Measurements from ENCODE around the gene MOSPD3. TPM values are rescaled to one million over a fixed set of nuclear protein-coding genes. Genes with fewer than 3 reads are reported as not detected.

Gene MOSPD3
- total and polyA plus RNA-seq, 2 of the 8 experiments (the other 6 are each of a cell fraction or from before 2014, with no cell fraction given) = 20.7 to 21.4 TPM

DNA sequence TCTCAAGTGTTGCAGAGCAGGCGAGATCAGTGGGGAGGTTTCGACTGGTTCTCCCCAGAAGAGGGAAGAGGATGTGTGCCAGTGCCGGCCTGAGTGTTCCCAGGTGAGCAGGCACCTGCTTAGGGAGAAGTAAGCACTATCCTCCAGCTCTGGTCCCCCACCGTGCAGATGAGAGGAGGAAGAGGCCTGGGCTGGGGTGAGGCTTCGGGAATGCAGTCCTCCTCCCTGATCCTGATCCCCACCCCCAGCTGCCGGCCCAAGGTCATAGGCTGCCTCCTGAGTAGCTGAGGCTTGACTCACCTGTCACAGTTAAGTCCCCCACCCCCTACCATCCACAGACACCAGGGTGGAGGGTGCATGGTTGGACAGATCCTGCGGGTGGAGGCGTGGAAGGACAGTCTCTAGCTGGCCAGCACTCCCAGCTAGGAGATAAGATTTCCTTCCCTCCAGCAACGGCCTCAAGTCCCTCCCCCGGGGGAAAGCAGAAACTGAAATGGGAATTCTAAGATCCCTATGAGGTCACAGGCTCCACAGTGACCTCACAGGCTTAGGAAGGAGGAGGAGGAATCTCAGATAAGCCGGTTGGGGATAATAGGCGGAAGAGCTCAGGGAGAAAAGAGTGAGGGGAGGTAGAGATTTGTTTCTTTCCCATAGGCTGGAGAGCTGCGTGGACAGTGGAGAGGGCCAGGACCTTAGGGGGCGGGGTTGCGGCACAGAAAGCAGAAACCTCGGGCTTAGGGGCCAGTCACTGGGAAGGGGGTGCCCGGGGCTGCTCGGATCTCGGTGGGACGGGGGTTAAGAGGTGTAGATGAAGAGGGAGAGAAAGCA is 27.4 kb upstream of the MOSPD3 start (continued):
- TF ChIP-seq, protein P1, sequence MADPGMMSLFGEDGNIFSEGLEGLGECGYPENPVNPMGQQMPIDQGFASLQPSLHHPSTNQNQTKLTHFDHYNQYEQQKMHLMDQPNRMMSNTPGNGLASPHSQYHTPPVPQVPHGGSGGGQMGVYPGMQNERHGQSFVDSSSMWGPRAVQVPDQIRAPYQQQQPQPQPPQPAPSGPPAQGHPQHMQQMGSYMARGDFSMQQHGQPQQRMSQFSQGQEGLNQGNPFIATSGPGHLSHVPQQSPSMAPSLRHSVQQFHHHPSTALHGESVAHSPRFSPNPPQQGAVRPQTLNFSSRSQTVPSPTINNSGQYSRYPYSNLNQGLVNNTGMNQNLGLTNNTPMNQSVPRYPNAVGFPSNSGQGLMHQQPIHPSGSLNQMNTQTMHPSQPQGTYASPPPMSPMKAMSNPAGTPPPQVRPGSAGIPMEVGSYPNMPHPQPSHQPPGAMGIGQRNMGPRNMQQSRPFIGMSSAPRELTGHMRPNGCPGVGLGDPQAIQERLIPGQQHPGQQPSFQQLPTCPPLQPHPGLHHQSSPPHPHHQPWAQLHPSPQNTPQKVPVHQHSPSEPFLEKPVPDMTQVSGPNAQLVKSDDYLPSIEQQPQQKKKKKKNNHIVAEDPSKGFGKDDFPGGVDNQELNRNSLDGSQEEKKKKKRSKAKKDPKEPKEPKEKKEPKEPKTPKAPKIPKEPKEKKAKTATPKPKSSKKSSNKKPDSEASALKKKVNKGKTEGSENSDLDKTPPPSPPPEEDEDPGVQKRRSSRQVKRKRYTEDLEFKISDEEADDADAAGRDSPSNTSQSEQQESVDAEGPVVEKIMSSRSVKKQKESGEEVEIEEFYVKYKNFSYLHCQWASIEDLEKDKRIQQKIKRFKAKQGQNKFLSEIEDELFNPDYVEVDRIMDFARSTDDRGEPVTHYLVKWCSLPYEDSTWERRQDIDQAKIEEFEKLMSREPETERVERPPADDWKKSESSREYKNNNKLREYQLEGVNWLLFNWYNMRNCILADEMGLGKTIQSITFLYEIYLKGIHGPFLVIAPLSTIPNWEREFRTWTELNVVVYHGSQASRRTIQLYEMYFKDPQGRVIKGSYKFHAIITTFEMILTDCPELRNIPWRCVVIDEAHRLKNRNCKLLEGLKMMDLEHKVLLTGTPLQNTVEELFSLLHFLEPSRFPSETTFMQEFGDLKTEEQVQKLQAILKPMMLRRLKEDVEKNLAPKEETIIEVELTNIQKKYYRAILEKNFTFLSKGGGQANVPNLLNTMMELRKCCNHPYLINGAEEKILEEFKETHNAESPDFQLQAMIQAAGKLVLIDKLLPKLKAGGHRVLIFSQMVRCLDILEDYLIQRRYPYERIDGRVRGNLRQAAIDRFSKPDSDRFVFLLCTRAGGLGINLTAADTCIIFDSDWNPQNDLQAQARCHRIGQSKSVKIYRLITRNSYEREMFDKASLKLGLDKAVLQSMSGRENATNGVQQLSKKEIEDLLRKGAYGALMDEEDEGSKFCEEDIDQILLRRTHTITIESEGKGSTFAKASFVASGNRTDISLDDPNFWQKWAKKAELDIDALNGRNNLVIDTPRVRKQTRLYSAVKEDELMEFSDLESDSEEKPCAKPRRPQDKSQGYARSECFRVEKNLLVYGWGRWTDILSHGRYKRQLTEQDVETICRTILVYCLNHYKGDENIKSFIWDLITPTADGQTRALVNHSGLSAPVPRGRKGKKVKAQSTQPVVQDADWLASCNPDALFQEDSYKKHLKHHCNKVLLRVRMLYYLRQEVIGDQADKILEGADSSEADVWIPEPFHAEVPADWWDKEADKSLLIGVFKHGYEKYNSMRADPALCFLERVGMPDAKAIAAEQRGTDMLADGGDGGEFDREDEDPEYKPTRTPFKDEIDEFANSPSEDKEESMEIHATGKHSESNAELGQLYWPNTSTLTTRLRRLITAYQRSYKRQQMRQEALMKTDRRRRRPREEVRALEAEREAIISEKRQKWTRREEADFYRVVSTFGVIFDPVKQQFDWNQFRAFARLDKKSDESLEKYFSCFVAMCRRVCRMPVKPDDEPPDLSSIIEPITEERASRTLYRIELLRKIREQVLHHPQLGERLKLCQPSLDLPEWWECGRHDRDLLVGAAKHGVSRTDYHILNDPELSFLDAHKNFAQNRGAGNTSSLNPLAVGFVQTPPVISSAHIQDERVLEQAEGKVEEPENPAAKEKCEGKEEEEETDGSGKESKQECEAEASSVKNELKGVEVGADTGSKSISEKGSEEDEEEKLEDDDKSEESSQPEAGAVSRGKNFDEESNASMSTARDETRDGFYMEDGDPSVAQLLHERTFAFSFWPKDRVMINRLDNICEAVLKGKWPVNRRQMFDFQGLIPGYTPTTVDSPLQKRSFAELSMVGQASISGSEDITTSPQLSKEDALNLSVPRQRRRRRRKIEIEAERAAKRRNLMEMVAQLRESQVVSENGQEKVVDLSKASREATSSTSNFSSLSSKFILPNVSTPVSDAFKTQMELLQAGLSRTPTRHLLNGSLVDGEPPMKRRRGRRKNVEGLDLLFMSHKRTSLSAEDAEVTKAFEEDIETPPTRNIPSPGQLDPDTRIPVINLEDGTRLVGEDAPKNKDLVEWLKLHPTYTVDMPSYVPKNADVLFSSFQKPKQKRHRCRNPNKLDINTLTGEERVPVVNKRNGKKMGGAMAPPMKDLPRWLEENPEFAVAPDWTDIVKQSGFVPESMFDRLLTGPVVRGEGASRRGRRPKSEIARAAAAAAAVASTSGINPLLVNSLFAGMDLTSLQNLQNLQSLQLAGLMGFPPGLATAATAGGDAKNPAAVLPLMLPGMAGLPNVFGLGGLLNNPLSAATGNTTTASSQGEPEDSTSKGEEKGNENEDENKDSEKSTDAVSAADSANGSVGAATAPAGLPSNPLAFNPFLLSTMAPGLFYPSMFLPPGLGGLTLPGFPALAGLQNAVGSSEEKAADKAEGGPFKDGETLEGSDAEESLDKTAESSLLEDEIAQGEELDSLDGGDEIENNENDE (IDR thresholded peaks at IDR 0.05; ENCODE audit: insufficient replicate concordance, low read length) = no peak
- TF ChIP-seq RNF2 (IDR thresholded peaks at IDR 0.05; ENCODE audit: borderline replicate concordance, low read depth, low read length, missing control alignments, poor library complexity, severe bottlenecking) (no peak), TEAD4 (IDR thresholded peaks at IDR 0.05; ENCODE audit: low read depth, low read length) (peak; percentile 54; the same call in 1 of the 2 replicates), CHD1 (IDR thresholded peaks at IDR 0.05; ENCODE audit: low read depth, low read length) (no peak), TBP (IDR thresholded peaks at IDR 0.05; ENCODE audit: low read depth, low read length) (no peak), ZNF274 (IDR thresholded peaks at IDR 0.05; ENCODE audit: borderline replicate concordance, extremely low read depth, low read length) (no peak), TAF1 (IDR thresholded peaks at IDR 0.05; ENCODE audit: low read depth, low read length) (peak; percentile 41; the same call in 1 of the 2 replicates), HDAC6 (IDR thresholded peaks at IDR 0.05; ENCODE audit: low read depth, low read length) (no peak)
- TF ChIP-seq, protein P2, sequence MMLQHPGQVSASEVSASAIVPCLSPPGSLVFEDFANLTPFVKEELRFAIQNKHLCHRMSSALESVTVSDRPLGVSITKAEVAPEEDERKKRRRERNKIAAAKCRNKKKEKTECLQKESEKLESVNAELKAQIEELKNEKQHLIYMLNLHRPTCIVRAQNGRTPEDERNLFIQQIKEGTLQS (IDR thresholded peaks at IDR 0.05; ENCODE audit: insufficient read depth, low read depth, low read length) = no peak
